Omental fat pad (tissue), 4 donors: ENCODE data around the gene CYTL1. TPM values are rescaled to one million over a fixed set of nuclear protein-coding genes. Genes with fewer than 3 reads are reported as not detected.
"Not testable (repeated sequence)": the region's sequence is repeated elsewhere in the genome, so short reads cannot be mapped to it uniquely, and the experiment has no call there.

Source experiments
- ATAC-seq: fragments of 150-250 bp; one replicate; pipeline ENCODE4 v1.9.1; 2016; ENCODE audit warnings: mild to moderate bottlenecking, moderate library complexity; ENCODE audit not compliant: low FRiP score
- DNase-seq: peaks from one replicate; pipeline ENCODE4 v3.0.0-alpha.2; 2019; ENCODE audit warnings: low spot score
- total RNA-seq, 4 donors: library from RNA; depleted of rRNA; stranded (reverse); fragments of >200 nt; gene quantifications; one replicate each; pipeline ENCODE4 v1.1.0, GENCODE V29; 2016
- TF ChIP-seq, protein P1 (sequence below), 3 donors: fragments of 450-650 bp; IDR thresholded peaks; one replicate each; pipeline ENCODE4 v1.5.1; 2016 to 2017; ENCODE audit warnings: antibody characterized with exemption in 3 of 3, mild to moderate bottlenecking in 3 of 3, moderate library complexity in 2 of 3

Gene CYTL1
- total RNA-seq, 4 donors from 2014 or later: 0.46 to 1.1 (median 1.1) TPM; not detected in 1

DNA sequence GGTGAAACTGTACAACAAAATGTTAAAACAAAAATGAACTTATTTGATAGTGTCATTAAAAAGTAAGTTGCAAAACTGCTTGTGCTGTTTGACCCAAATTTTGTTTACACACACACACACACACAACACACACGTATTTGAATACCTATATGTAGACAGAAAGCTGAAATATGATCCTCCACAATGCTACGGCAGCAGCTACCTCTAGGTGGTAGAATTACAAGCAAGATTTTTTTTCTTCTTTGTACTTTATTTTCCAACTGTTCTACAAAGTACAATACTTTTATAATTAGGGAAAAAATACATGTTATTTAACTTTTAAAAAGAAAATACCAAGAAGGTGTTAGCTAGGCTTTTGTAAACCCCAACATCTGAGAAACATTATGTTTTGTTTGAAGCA lies 1.2 kb downstream of the CYTL1 start:
- no peak for DNase-seq
- ATAC-seq: no peak
- TF ChIP-seq, protein P1, sequence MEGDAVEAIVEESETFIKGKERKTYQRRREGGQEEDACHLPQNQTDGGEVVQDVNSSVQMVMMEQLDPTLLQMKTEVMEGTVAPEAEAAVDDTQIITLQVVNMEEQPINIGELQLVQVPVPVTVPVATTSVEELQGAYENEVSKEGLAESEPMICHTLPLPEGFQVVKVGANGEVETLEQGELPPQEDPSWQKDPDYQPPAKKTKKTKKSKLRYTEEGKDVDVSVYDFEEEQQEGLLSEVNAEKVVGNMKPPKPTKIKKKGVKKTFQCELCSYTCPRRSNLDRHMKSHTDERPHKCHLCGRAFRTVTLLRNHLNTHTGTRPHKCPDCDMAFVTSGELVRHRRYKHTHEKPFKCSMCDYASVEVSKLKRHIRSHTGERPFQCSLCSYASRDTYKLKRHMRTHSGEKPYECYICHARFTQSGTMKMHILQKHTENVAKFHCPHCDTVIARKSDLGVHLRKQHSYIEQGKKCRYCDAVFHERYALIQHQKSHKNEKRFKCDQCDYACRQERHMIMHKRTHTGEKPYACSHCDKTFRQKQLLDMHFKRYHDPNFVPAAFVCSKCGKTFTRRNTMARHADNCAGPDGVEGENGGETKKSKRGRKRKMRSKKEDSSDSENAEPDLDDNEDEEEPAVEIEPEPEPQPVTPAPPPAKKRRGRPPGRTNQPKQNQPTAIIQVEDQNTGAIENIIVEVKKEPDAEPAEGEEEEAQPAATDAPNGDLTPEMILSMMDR (IDR thresholded peaks at IDR 0.05): no peak

- TF ChIP-seq, protein P1 (IDR thresholded peaks at IDR 0.05): no peak
- ATAC-seq: no peak
- DNase-seq: no peak
Observed at GRCh38 chr4:5014007-5014682, 5.1 kb downstream of the CYTL1 start.

DNA sequence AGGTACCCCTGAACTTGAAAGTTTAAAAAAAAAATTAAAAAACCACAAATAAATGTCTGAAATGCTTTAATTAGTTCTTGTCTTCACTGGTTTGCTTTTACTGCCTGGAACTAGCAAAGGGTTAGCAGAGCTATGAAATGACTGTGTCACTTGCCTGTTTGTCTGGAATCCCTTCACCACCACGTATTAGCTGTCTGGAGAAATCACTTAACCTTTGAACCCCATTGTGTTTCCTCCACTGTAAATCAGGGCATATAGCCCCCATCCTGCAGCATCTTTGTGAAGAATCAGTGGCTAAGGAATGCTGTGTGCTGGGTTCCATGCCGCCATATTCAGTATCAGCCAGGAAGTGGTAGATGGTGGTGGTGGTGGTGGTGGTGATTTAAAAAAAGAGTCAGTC lies 6.3 kb downstream of the CYTL1 start:
- TF ChIP-seq, protein P1 (IDR thresholded peaks at IDR 0.05): no peak

GRCh38 chr4:5012244-5012898 lies 6.9 kb downstream of the CYTL1 start:
- DNase-seq (no peak), ATAC-seq (no peak)
- TF ChIP-seq, protein P1 (IDR thresholded peaks at IDR 0.05): no peak

More for the DNA sequence above, 6.3 kb downstream of the CYTL1 start:
- DNase-seq (no peak), ATAC-seq (no peak)

- TF ChIP-seq, protein P1 (IDR thresholded peaks at IDR 0.05): no peak
- no peak for DNase-seq
- no peak for ATAC-seq
Observed at GRCh38 chr4:5010984-5011383, 8.3 kb downstream of the CYTL1 start.

GRCh38 chr4:5009796-5010195 lies 9.5 kb downstream of the CYTL1 start:
- DNase-seq (no peak), ATAC-seq (no peak)
- TF ChIP-seq, protein P1 (IDR thresholded peaks at IDR 0.05): no peak

DNA sequence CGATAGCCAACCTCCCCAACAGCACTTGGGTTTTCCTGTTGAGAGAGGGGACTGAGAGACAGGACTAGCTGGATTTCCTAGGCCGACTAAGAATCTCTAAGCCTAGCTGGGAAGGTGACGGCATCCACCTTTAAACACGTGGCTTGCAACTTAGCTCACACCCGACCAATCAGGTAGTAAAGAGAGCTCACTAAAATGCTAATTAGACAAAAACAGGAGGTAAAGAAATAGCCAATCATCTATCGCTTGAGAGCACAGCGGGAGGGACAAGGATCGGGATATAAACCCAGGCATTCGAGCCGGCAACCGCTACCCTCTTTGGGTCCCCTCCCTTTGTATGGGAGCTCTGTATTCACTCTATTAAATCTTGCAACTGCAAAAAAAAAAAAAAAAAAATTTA lies 12.3 kb downstream of the CYTL1 start:
- ATAC-seq, DNase-seq: not testable (repeated sequence)
